GM12878 (cell line): ENCODE results near the gene GDPD2.

Experiments
- BRCA1 ChIP-seq: IDR thresholded peaks from 2 replicates; pipeline ENCODE4 v1.6.1; 2011; ENCODE audit warnings: low read depth, low read length, improper control_type of control experiment
- CTCF ChIP-seq, 3 experiments: IDR thresholded peaks in 2 of 3; conservative IDR thresholded peaks in 1 of 3; 2 replicates each; pipeline ENCODE4 v1.5.1; 2011; ENCODE audit warnings: low read depth in 3 of 3, low read length in 3 of 3, mild to moderate bottlenecking in 3 of 3, control low read depth in 2 of 3, moderate library complexity in 2 of 3, inconsistent platforms in 1 of 3, mixed read lengths in 1 of 3; ENCODE audit not compliant: control insufficient read depth in 2 of 3, insufficient read depth in 1 of 3; ENCODE audit errors: extremely low read depth in 1 of 3
- DPF2 ChIP-seq: fragments of 450-650 bp; IDR thresholded peaks from 2 replicates; pipeline ENCODE4 v1.6.1; 2017; ENCODE audit warnings: mild to moderate bottlenecking
- EZH2 ChIP-seq: IDR thresholded peaks from 2 replicates; pipeline ENCODE4 v1.6.1; 2012; ENCODE audit warnings: low read depth, mild to moderate bottlenecking, control low read depth, inconsistent platforms, low read length, borderline replicate concordance; ENCODE audit not compliant: control insufficient read depth
- HCFC1 ChIP-seq: fragments of 150-350 bp; IDR thresholded peaks from 2 replicates; pipeline ENCODE4 v1.6.1; 2014; ENCODE audit warnings: low read length
- JUND ChIP-seq: IDR thresholded peaks from 2 replicates; pipeline ENCODE4 v1.6.1; 2012; ENCODE audit warnings: low read depth, mild to moderate bottlenecking, low read length, improper control_type of control experiment, moderate library complexity
- MYC ChIP-seq: IDR thresholded peaks from 2 replicates; pipeline ENCODE4 v1.6.1; 2011; ENCODE audit warnings: mild to moderate bottlenecking, low read length, moderate library complexity, inconsistent platforms; ENCODE audit not compliant: insufficient read depth, insufficient replicate concordance, insufficient read length, severe bottlenecking

- TF ChIP-seq DPF2 (no peak), MYC (no peak), EZH2 (no peak), JUND (no peak), CTCF (IDR thresholded peaks at IDR 0.05 in 2 of 3, conservative IDR thresholded peaks at IDR 0.05 in 1 of 3; ENCODE audit: control insufficient read depth in 2 of 3, extremely low read depth in 1 of 3, insufficient read depth in 1 of 3, low read depth in 3 of 3, low read length in 3 of 3) (no peak), BRCA1 (no peak), HCFC1 (no peak)
Measured at GRCh38 chrX:70468709-70469108, 45.6 kb downstream of the GDPD2 start.
